ENCODE data around the gene SULF2. TPM values are rescaled to one million over a fixed set of nuclear protein-coding genes. Genes with fewer than 3 reads are reported as not detected.

SULF2 gene
- total RNA-seq, 1 donor from 2014 or later = 62.1 TPM

DNA sequence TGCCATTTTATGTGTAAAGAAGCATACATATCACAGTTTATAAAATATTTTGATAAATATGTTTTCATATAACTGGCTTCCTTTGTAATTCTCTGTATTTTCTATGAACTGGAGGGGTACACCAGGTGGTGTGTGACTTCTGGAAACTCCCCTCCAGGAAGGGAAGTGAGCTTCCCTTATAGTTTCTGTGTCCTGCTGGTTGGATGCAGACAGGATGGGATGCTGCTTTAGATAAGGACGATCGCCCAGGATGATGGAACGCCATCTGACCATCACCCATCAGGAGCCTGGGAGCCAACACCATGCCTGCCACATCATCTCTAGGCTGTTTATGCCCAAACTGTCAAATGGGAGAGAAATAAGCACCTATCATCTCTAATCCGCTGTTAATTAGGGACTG lies 66.1 kb downstream of the SULF2 start:
- peaks cover 5% of the 10 kb centered on the region for H3K27me3 Mint-ChIP-seq (ENCODE audit: unreplicated experiment)
- peaks cover 6% of the 10 kb centered on the region for H3K36me3 Mint-ChIP-seq (ENCODE audit: low read depth, unreplicated experiment)
- TF ChIP-seq, protein P1, sequence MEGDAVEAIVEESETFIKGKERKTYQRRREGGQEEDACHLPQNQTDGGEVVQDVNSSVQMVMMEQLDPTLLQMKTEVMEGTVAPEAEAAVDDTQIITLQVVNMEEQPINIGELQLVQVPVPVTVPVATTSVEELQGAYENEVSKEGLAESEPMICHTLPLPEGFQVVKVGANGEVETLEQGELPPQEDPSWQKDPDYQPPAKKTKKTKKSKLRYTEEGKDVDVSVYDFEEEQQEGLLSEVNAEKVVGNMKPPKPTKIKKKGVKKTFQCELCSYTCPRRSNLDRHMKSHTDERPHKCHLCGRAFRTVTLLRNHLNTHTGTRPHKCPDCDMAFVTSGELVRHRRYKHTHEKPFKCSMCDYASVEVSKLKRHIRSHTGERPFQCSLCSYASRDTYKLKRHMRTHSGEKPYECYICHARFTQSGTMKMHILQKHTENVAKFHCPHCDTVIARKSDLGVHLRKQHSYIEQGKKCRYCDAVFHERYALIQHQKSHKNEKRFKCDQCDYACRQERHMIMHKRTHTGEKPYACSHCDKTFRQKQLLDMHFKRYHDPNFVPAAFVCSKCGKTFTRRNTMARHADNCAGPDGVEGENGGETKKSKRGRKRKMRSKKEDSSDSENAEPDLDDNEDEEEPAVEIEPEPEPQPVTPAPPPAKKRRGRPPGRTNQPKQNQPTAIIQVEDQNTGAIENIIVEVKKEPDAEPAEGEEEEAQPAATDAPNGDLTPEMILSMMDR (IDR thresholded peaks at IDR 0.05; ENCODE audit: unreplicated experiment) = no peak
- no peak for DNase-seq (ENCODE audit: low spot score)
- H3K4me3 Mint-ChIP-seq (ENCODE audit: unreplicated experiment) = no peak overlapping the region
- H3K9me3 Mint-ChIP-seq (ENCODE audit: unreplicated experiment) = no peaks in the 10 kb centered on the region
- H3K27ac Mint-ChIP-seq (ENCODE audit: unreplicated experiment) = peak overlapping the region; percentile 61
- peaks cover 27% of the 10 kb centered on the region for H3K4me1 Mint-ChIP-seq (ENCODE audit: unreplicated experiment)

DNA sequence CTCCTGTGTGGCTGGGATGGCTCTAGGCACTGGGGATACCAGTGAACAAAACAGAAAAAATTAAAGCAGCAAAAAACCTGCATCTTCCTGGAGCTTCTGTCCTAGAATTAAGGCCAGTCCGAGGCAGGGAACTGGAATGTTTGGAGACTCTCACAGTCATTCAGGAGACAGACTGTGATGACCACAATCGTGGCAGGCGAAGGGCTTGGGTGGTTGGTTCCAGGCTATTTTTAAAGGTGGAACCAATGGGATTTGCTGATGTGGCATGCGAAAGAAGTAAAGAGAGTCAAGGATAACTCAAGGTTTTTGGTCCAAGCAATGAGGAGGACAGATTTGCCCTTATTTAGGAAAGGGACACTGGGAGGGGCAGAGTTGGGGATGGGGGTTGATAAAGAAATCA lies 66.9 kb downstream of the SULF2 start:
- H3K4me3 Mint-ChIP-seq (ENCODE audit: unreplicated experiment) = no peak overlapping the region
- no peak overlapping the region for H3K27ac Mint-ChIP-seq (ENCODE audit: unreplicated experiment)
- TF ChIP-seq, protein P1 (IDR thresholded peaks at IDR 0.05; ENCODE audit: unreplicated experiment) = no peak

GRCh38 chr20:47717421-47717820 lies 67.9 kb downstream of the SULF2 start:
- Mint-ChIP-seq H3K36me3 (ENCODE audit: low read depth, unreplicated experiment) (no peaks in the 10 kb centered on the region), H3K9me3 (ENCODE audit: unreplicated experiment) (no peaks in the 10 kb centered on the region), H3K27me3 (ENCODE audit: unreplicated experiment) (peaks cover 5% of the 10 kb centered on the region), H3K4me3 (ENCODE audit: unreplicated experiment) (no peak overlapping the region), H3K4me1 (ENCODE audit: unreplicated experiment) (peaks cover 22% of the 10 kb centered on the region), H3K27ac (ENCODE audit: unreplicated experiment) (no peak overlapping the region)
- no peak for DNase-seq (ENCODE audit: low spot score)
- TF ChIP-seq, protein P1 (IDR thresholded peaks at IDR 0.05; ENCODE audit: unreplicated experiment) = no peak

More for the DNA sequence above, 66.9 kb downstream of the SULF2 start:
- no peak for DNase-seq (ENCODE audit: low spot score)
- peaks cover 26% of the 10 kb centered on the region for H3K4me1 Mint-ChIP-seq (ENCODE audit: unreplicated experiment)
- H3K27me3 Mint-ChIP-seq (ENCODE audit: unreplicated experiment) = peaks cover 5% of the 10 kb centered on the region
- peaks cover 5% of the 10 kb centered on the region for H3K36me3 Mint-ChIP-seq (ENCODE audit: low read depth, unreplicated experiment)
- no peaks in the 10 kb centered on the region for H3K9me3 Mint-ChIP-seq (ENCODE audit: unreplicated experiment)

DNA sequence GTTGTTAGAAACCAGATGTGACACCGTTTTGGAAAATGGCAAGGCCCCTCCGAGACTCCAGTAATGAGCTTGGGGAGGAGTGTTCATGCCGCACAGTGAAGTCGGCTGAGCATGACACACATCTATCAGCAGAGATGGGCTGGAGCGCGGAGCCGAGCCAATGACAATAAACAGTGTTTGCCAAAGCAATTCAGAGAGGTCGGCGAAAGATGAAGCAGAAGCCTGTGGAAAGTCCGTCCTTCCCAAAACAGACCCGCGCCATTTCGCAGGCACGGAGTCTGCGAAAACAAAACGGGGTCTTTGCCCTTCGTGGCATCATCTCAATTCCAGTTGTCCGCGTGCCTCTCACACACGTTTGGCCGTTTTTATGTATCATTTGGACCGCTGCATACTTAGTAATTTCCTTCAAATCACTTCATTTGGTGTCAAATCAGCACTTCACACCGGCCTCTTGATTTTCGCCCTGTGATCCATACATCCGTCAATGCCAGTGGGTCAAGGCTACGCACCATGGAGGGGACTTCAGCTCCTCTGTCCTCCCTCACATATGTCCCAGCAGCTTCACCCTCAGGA lies 71.3 kb downstream of the SULF2 start:
- peaks cover 4% of the 10 kb centered on the region for H3K36me3 Mint-ChIP-seq (ENCODE audit: low read depth, unreplicated experiment)
- no peak overlapping the region for H3K27ac Mint-ChIP-seq (ENCODE audit: unreplicated experiment)
- no peaks in the 10 kb centered on the region for H3K9me3 Mint-ChIP-seq (ENCODE audit: unreplicated experiment)
- TF ChIP-seq, protein P1 (IDR thresholded peaks at IDR 0.05; ENCODE audit: unreplicated experiment) = no peak
- no peak for DNase-seq (ENCODE audit: low spot score)
- no peak overlapping the region for H3K4me3 Mint-ChIP-seq (ENCODE audit: unreplicated experiment)
- peaks cover 15% of the 10 kb centered on the region for H3K4me1 Mint-ChIP-seq (ENCODE audit: unreplicated experiment)
- H3K27me3 Mint-ChIP-seq (ENCODE audit: unreplicated experiment) = peaks cover 11% of the 10 kb centered on the region

DNA sequence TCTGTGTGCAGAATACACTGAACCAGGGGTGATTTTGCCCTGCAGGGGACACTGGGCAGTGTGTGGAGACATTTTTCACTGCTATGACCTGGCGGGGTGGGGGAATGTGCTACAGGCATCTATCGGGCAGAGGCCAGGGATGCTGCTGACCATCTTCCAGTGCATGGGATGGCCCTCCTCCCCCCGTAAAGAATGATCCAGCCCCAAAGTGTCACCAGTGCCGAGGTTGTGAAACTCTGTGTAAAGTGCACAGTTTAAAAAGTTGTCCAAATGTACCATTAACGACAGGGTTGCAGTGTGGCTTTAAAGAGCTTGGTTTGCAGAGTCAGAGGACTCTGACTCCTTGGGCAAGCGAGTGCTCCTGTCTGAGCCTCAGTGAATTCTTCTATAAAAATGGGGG lies 72.1 kb downstream of the SULF2 start:
- Mint-ChIP-seq H3K27ac (ENCODE audit: unreplicated experiment) (no peak overlapping the region), H3K4me1 (ENCODE audit: unreplicated experiment) (peaks cover 14% of the 10 kb centered on the region)
- TF ChIP-seq, protein P1 (IDR thresholded peaks at IDR 0.05; ENCODE audit: unreplicated experiment) = no peak

More for the DNA sequence above, 72.1 kb downstream of the SULF2 start:
- Mint-ChIP-seq H3K27me3 (ENCODE audit: unreplicated experiment) (peaks cover 11% of the 10 kb centered on the region), H3K36me3 (ENCODE audit: low read depth, unreplicated experiment) (peaks cover 4% of the 10 kb centered on the region), H3K4me3 (ENCODE audit: unreplicated experiment) (no peak overlapping the region), H3K9me3 (ENCODE audit: unreplicated experiment) (no peaks in the 10 kb centered on the region)
- DNase-seq (ENCODE audit: low spot score) = no peak

Data from endothelial cell (in vitro differentiated cells).